DMS153 (cell line): ENCODE results near the gene CFAP299.
A peak's percentile ranks its signal among the peaks of the same experiment; 100 is the strongest.

Experiments used
- DNase-seq: peaks from one replicate; lab custom pipeline; 2025; lab: John Stamatoyannopoulos, UW

The CFAP299 gene

DNA sequence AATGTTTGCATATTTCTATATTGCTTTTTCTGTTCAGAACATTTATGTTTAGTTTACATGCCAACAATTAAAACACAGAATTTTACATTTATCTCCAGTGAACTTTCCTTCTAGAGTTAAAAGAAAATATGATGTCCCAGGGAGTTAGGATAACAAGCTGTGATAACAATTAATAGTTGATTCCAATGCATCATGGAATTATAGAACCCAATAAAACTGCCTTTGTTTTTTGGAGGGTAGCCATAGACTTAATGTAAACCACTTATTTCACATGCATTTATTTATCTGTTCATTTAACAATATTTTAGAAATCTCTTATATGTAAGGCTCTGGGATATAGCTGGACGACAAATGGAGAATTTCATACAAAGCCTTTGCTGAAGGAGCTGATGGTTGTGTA lies 180.0 kb downstream of the CFAP299 start:
- no peak for DNase-seq

GRCh38 chr4:80521438-80521837 lies 185.9 kb downstream of the CFAP299 start:
- DNase-seq, result no peak

DNA sequence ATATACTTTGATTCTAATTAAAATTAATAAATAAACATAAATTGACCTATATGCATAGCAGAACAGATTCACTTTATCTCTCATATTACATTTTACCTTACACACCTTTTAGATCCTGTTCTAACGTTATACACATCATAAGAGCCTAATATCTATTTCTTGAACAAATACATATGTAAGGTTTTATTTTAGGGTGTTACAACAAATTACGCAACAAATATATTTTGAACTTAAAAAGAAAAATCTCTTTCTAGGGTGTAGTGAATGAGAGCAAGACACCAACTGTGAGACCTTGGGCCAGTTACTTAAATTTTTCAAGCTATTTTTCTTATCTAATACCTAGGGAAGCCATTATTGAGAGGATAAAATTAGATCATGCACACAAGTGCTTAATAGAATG lies 191.2 kb downstream of the CFAP299 start:
- no peak for DNase-seq

DNA sequence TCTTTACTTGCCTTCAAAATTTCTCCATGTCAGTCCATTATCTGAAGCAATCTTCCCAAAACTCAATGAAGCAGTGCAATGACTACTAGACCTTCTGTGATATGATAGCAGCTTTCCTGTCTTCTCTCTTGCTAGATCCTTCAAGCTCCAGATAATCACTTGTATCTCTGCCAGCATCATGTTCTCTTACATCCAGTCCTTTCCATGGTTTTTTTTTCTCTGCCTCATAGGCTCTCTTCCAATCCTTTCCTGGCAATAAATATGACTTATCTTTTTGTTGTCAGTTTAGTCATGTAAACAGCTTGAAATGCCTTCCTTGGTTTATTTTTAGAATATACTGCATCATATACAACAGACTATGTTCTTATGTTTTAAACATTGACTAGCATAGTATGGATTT lies 193.5 kb downstream of the CFAP299 start:
- no peak for DNase-seq

DNA sequence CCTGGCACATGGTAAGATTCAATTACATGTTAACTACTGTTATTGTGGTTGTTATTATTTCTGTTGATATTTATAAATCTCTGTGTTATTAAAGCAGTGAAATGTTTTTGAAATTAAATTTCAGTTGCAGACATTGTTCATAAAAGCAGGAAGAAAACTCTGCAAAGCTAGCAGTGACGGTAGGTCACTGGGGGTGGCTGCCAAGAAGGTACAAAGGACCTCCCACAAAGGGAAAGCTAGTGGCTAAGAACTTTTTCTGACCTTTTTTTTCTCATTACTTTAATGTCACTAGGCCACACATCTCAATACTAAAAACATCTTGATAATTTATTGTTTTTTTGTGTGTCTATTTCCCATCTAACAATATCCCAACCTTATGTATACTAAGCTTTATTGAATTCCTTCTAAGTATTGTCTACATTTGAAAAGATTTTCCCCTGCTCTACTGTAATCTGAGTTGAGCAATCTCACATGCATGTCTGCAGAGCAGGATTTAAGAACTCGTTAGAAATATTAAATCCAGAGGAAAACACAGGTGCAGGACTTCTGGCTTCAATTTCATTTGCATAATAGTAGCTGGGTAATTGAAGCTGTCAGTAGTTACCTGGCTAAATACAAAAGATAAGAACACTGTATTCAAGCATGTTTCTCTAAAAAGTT lies 197.3 kb downstream of the CFAP299 start:
- no peak for DNase-seq

DNA sequence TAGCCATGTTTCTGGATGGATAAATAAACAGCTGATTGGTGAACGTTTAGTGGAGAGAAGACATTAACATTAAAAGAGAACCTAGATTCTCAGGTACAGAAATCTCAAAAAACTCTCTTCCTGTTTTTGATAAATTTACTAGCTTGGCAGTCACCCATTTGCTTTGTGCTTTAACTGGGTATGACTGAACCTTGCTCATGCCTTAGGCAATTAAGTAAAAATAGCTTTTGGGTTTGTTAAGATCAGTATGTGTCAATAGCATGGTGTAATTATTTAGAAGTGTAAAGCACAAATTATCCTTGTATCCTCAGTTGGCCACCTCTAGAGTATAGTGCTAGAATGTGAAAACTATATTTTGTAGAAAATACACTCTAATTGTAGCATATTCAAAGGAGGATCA lies 200.0 kb downstream of the CFAP299 start:
- no peak for DNase-seq

DNA sequence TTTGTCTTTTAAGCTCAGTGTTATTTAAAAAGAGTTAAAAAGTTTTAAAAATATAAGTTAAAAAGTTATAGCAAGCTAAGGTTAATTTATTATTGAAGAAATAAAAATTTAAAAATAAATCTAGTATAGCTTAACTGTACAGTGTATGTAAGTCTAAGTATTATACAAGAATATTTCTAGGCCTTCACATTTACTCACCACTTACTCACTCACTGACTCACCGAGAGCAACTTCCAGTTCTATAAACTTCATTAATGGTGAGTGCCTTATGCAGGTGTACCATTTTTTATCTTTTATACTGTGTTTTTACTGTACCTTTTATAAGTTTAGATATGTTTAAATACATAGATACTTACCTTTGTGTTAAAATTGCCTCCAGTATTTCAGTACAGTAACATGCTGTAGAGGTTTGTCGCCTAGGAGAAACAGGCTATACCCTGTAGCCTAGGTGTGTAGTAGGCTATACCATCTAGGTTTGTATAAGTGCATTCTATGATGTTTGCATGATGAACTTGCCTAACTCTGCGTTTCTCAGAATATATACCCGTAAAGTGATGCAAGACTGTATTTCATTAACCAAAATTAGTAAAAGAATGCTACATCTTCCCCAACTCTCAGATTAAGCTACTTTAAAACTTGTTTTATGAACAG lies 202.9 kb downstream of the CFAP299 start:
- DNase-seq, result no peak

DNA sequence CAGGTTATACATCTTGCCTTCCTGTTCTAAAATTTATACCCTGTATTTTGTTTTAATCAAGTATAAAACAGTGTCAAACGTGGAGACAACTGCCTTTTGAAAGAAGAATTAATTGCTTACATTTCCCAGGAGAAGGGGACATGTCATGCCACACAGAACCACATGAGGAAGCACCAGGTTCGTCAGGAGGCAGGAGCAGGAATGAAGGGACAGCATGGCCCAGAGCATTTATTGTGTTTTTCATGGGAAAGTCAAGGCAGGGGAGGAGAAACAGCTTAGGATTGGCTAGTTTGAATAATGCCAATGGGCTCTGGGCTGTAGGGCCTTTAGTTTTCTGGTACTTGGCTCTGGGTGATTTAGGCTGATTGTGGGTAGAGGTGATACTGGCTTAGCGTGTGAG lies 203.7 kb downstream of the CFAP299 start:
- DNase-seq, result no peak

DNA sequence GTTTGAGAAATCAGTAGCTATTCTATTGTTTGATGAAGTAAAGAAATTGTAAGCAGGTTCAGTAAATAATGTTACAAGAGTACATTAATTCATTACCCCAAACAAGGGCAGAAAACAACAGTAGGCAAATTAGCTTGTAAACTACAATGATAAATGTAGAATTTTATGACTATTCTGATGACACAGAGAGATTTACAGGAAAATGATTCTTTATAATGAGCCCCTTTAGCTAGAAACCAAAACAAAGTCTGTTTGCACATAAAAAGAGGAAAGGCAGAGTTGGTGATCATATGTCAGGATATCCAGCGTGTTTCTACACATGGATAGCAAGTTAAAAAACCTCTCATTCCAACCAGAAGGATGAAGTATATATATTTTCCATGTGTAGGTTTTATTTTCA lies 204.8 kb downstream of the CFAP299 start:
- no peak for DNase-seq

DNA sequence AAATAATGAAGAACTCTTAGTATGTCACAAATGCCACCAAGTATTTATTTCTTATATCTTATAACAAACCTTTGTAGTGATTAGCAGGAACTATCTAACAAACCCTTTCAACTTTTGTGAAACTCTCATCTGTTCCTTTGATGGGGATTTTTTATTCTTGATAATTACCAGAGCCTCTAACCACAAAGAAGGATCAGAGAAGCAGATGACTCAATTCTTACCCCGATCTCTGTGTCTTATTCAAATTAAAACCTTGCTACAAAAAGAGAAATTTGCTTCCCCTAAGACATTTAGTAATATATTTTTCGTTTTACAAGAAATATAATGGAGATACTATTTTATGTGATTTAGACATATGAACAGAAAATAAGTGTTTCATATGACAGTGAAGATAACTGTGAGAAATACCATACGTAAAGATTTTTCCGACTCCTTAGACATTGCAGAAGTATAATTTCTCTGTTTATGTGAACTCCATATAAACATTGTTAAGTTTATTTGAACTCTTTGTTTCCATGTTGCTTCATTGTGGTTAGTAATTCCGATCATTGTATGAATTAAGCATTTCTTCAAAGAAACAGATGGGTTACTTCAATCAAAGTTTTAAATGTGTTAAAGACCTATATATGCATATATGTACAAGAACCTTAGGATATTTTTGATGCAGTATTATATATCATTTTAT lies 205.4 kb downstream of the CFAP299 start:
- DNase-seq, result no peak

- DNase-seq, result no peak
Observed at GRCh38 chr4:80542747-80543146, 207.2 kb downstream of the CFAP299 start.

DNA sequence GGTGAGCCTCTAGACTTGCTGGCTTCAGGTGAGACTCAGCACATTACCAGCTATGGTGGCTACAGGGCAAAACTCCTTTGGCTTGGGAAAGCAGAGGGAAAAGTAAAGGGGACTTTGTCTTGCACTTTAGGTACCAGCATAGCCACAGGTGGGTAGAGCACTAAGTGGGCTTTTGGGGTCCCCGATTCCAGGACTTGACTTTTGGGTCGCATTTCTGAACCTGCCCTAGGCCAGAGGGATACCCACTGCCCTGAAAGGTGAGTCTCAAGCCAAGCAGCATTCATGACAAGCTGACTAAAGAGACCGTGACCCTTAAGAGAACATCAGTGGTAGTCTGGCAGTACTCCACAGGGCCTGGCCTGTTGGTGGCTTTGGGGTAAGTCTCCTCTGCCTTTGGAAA lies 224.8 kb downstream of the CFAP299 start:
- no peak for DNase-seq

DNA sequence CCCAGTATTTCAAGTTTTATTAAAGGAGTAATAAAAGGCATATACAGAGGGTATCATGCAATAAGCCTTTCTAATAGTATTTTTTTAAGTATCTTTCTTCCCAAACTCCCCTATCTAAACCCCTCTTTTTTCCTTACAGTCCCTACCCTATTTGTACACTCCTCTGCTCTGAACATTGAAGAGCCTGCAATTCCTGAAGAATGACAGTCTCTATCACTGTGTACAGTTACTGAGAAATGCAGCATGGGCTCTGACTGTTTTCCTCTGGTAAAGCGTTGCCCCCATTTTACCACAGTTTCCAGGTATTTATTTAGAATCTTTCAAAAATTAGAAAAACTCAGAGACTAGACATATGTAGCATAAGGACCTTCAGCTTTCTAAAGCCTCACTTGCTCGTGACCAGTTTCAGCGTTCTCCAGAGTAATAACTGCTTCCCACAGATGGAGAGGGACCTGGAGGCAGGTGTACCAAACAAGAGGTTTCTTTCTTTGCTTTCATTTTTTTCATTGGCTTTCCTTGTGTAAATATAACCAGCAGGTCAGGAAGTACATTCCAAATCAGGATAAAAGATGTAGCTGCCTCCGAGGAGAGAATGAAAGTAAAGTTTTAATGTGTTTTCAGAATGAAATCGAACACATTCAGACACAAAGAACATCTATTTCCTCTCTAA lies 230.8 kb downstream of the CFAP299 start:
- DNase-seq, result peak; percentile 78

- DNase-seq, result no peak
Observed at GRCh38 chr4:80568891-80569290, 233.4 kb downstream of the CFAP299 start.

DNA sequence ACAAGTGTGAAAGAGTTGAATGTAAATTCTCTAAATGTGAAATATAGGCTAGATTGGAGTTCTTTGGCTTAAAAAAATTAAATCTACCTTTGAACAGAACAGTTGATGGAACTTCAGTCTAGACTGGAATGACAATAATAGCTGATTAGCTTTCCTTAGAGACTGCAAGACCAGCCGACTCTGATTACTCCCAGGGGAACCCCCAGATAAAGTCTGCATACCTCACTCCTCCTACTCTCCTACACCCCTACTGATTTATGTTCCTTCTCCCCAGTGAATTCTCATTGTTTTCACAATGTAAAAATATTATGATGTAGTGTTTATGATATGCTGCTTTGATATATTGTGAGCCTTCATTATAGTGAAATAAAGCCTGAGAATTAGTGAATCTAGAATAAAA lies 241.3 kb downstream of the CFAP299 start:
- DNase-seq, result no peak

DNA sequence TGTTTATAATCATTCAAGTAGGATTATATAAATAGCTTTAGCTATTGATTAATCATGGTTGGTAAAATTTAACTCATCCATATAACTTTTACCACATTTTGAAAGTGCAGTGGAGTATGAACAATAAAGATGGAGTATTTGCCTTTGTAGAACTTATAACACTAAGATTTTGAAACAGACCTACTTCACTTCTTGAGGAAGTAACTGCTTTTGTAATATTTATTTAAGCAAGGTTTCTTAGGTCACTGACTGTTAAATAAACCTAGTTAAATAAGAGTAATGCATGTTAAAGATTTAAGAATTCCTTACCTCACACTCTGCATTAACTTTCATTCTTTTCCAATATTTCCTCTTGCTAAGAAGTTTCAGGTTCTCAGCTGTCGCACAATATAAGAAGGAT lies 242.5 kb downstream of the CFAP299 start:
- no peak for DNase-seq

- DNase-seq, result peak; percentile 12
Observed at GRCh38 chr4:80585542-80585941, 250.0 kb downstream of the CFAP299 start.

GRCh38 chr4:80586716-80587115 lies 251.2 kb downstream of the CFAP299 start:
- no peak for DNase-seq

DNA sequence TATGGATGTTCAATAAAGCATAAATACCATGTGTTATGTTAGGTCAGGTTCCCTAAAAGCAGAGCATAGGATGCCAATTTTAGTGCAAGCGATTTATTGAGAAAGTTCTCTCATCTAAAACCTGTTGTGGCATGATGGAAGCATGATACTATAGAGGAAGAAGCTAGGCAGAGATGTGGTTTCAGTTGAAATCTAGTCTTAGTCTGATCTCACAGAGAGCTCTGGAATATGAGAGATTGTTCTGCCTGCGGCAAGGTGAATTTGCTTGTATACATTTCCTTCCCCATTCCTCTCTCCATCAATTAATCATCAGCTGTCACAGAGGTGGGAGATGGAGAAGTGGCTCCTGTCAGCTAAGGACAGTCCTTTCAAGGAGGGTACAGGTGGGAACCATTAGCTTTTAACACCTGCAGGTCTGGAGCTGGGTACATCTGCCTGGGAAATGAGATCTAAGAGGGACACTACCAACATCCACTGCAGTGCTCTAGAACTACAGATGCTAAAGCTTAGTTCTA lies 252.4 kb downstream of the CFAP299 start:
- no peak for DNase-seq

DNA sequence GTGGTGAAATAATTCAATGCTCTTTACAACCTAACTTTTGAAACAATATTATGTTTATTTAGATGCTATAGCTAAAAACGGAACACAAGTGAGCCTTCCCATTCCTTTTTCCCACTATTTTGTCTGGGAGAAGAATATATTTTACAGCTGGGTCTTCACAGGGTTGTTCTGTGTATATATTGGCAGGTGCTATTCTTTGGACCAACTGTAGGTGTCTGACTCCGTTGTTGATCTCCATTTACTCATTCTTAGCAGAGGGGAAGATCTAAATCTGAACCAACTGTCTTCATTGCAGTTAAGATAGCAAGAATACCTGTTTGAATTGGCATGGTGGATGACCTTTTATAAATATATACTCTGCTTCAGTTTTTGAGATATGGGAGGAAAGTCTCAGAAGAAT lies 257.4 kb downstream of the CFAP299 start:
- no peak for DNase-seq

- DNase-seq, result no peak
Observed at GRCh38 chr4:80594701-80595100, 259.2 kb downstream of the CFAP299 start.

DNA sequence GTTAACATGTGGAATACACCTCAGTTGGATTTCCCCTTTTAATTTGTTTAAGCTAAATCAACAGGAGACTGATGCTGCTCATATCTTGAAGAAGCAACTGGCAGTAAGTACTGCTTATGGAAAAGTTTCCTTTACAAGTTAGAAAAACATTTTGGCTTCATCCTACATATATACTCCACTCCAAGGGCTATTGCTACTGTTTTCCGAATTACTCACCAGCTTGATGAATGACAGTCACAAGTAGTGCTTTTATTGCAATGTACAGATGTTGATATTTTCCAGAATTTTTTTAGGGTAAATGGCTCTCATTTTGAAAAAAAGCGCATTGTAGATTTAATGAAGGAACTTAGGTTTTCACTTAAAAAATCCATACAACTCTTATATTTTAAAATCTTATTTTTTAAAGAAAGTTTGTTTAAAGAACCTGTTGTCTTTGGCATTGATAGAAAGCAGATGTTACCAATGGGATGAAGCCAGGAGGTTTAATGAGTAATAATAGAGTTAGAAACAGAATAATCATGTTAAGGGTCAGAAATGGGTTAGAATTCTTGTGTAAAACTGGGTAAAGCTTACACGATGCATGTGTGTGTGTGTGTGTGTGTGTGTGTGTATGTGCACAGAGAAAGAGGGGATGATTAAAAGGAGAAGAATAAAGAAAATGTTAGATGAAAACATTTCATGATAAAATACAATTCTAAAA lies 272.9 kb downstream of the CFAP299 start:
- no peak for DNase-seq
